ENCODE results near the gene EPHB1.
"Not testable (repeated sequence)": the region's sequence is repeated elsewhere in the genome, so short reads cannot be mapped to it uniquely, and the experiment has no call there.

Gene EPHB1

GRCh38 chr3:135050536-135050935 is 255.5 kb downstream of the EPHB1 start:
- DNase-seq (ENCODE audit: low read depth, low spot score) = no peak

GRCh38 chr3:135051409-135051973 is 256.4 kb downstream of the EPHB1 start:
- DNase-seq (ENCODE audit: low read depth, low spot score) = no peak

- DNase-seq (ENCODE audit: low read depth, low spot score) = no peak
These were observed 260.4 kb downstream of the EPHB1 start for GRCh38 chr3:135055449-135055848.

- DNase-seq (ENCODE audit: low read depth, low spot score) = no peak
These were observed 261.1 kb downstream of the EPHB1 start for GRCh38 chr3:135056084-135056730.

- DNase-seq (ENCODE audit: low read depth, low spot score) = no peak
These were observed 261.8 kb downstream of the EPHB1 start for GRCh38 chr3:135056733-135057310.

- DNase-seq (ENCODE audit: low read depth, low spot score) = no peak
These were observed 262.9 kb downstream of the EPHB1 start for GRCh38 chr3:135057996-135058395.

- no peak for DNase-seq (ENCODE audit: low read depth, low spot score)
These were observed 264.5 kb downstream of the EPHB1 start for GRCh38 chr3:135059580-135059979.

GRCh38 chr3:135066844-135067727 is 272.0 kb downstream of the EPHB1 start:
- DNase-seq (ENCODE audit: low read depth, low spot score) = not testable (repeated sequence)

- no peak for DNase-seq (ENCODE audit: low read depth, low spot score)
These were observed 273.0 kb downstream of the EPHB1 start for GRCh38 chr3:135068011-135068410.

- no peak for DNase-seq (ENCODE audit: low read depth, low spot score)
These were observed 274.3 kb downstream of the EPHB1 start for GRCh38 chr3:135069406-135069805.

- no peak for DNase-seq (ENCODE audit: low read depth, low spot score)
These were observed 276.4 kb downstream of the EPHB1 start for GRCh38 chr3:135071483-135071882.

GRCh38 chr3:135072431-135072830 is 277.4 kb downstream of the EPHB1 start:
- DNase-seq (ENCODE audit: low read depth, low spot score) = no peak

GRCh38 chr3:135075157-135075556 is 280.1 kb downstream of the EPHB1 start:
- DNase-seq (ENCODE audit: low read depth, low spot score) = no peak

- DNase-seq (ENCODE audit: low read depth, low spot score) = no peak
These were observed 281.3 kb downstream of the EPHB1 start for GRCh38 chr3:135076341-135076740.

- no peak for DNase-seq (ENCODE audit: low read depth, low spot score)
These were observed 282.1 kb downstream of the EPHB1 start for GRCh38 chr3:135077186-135077585.

GRCh38 chr3:135078283-135078682 is 283.2 kb downstream of the EPHB1 start:
- DNase-seq (ENCODE audit: low read depth, low spot score) = no peak

- DNase-seq (ENCODE audit: low read depth, low spot score) = no peak
These were observed 284.0 kb downstream of the EPHB1 start for GRCh38 chr3:135079095-135079494.

GRCh38 chr3:135081451-135081850 is 286.4 kb downstream of the EPHB1 start:
- no peak for DNase-seq (ENCODE audit: low read depth, low spot score)

GRCh38 chr3:135081856-135082434 is 286.9 kb downstream of the EPHB1 start:
- no peak for DNase-seq (ENCODE audit: low read depth, low spot score)

GRCh38 chr3:135082706-135083105 is 287.6 kb downstream of the EPHB1 start:
- no peak for DNase-seq (ENCODE audit: low read depth, low spot score)

GRCh38 chr3:135083179-135083578 is 288.1 kb downstream of the EPHB1 start:
- no peak for DNase-seq (ENCODE audit: low read depth, low spot score)

- no peak for DNase-seq (ENCODE audit: low read depth, low spot score)
These were observed 288.7 kb downstream of the EPHB1 start for GRCh38 chr3:135083756-135084155.
